ENCODE measurements around the gene ZNF467. TPM values are rescaled to one million over a fixed set of nuclear protein-coding genes. Genes with fewer than 3 reads are reported as not detected.

ZNF467 gene
- total RNA-seq, 1 experiment from 2014 or later, result 0.71 TPM

DNA sequence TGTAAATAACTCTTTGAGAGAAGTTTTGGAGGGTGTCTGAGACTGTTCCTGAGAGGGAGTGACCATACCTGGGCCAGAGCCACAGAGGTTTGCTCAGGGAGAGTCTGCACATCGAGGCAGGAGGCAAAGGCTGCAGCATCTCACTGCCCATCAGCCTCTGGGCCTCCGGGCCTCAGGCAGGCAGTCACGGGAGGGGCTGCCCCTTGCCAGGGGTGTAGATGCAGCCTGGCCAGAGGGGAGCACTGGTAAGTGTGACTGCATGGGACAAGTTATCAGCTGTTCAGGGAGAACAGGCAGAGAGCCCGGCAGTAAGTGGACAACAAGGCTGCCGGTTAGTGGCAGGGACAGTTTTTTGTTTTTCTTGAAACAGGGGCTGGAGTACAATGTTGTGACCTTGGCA is 55.9 kb downstream of the ZNF467 start:
- Histone ChIP-seq H3K4me1 (ENCODE audit: low read length) (peaks cover 26% of the 10 kb centered on the region), H3K9ac (ENCODE audit: low read length) (no peak overlapping the region)

GRCh38 chr7:149716932-149717307 is 56.5 kb downstream of the ZNF467 start:
- no peaks in the 10 kb centered on the region for H3K36me3 ChIP-seq (ENCODE audit: insufficient read depth, low read length)
- H3K9me2 ChIP-seq (replicated peaks; ENCODE audit: insufficient read depth, low read length), result no peaks in the 10 kb centered on the region
- DNase-seq, result no peak
- no peak overlapping the region for H2AFZ ChIP-seq (ENCODE audit: low read length)
- peak overlapping the region; percentile 91 for H3K4me2 ChIP-seq (ENCODE audit: low read depth, low read length, poor library complexity, severe bottlenecking)
- H3K27me3 ChIP-seq (ENCODE audit: low read length), result no peaks in the 10 kb centered on the region
- H3K9ac ChIP-seq (ENCODE audit: low read length), result peak overlapping the region; percentile 94; the same call in 1 of the 2 replicates
- H3K4me3 ChIP-seq (ENCODE audit: low read length), result no peak overlapping the region
- H3K9me3 ChIP-seq (ENCODE audit: low read length), result no peaks in the 10 kb centered on the region
- H4K20me1 ChIP-seq (ENCODE audit: insufficient read depth, low read depth, low read length), result no peaks in the 10 kb centered on the region
- H3K27ac ChIP-seq (ENCODE audit: low read length), result no peak overlapping the region
- H3K4me1 ChIP-seq (ENCODE audit: low read length), result peaks cover 26% of the 10 kb centered on the region
- H3K79me2 ChIP-seq (ENCODE audit: low read length), result peaks cover 40% of the 10 kb centered on the region

More for the DNA sequence above, 55.9 kb downstream of the ZNF467 start:
- Histone ChIP-seq H3K4me3 (ENCODE audit: low read length) (no peak overlapping the region), H3K9me2 (replicated peaks; ENCODE audit: insufficient read depth, low read length) (no peaks in the 10 kb centered on the region), H2AFZ (ENCODE audit: low read length) (no peak overlapping the region), H3K27me3 (ENCODE audit: low read length) (no peaks in the 10 kb centered on the region), H3K9me3 (ENCODE audit: low read length) (no peaks in the 10 kb centered on the region), H3K27ac (ENCODE audit: low read length) (no peak overlapping the region), H4K20me1 (ENCODE audit: insufficient read depth, low read depth, low read length) (no peaks in the 10 kb centered on the region), H3K79me2 (ENCODE audit: low read length) (peaks cover 40% of the 10 kb centered on the region), H3K36me3 (ENCODE audit: insufficient read depth, low read length) (no peaks in the 10 kb centered on the region), H3K4me2 (ENCODE audit: low read depth, low read length, poor library complexity, severe bottlenecking) (no peak overlapping the region)
- DNase-seq, result no peak

DNA sequence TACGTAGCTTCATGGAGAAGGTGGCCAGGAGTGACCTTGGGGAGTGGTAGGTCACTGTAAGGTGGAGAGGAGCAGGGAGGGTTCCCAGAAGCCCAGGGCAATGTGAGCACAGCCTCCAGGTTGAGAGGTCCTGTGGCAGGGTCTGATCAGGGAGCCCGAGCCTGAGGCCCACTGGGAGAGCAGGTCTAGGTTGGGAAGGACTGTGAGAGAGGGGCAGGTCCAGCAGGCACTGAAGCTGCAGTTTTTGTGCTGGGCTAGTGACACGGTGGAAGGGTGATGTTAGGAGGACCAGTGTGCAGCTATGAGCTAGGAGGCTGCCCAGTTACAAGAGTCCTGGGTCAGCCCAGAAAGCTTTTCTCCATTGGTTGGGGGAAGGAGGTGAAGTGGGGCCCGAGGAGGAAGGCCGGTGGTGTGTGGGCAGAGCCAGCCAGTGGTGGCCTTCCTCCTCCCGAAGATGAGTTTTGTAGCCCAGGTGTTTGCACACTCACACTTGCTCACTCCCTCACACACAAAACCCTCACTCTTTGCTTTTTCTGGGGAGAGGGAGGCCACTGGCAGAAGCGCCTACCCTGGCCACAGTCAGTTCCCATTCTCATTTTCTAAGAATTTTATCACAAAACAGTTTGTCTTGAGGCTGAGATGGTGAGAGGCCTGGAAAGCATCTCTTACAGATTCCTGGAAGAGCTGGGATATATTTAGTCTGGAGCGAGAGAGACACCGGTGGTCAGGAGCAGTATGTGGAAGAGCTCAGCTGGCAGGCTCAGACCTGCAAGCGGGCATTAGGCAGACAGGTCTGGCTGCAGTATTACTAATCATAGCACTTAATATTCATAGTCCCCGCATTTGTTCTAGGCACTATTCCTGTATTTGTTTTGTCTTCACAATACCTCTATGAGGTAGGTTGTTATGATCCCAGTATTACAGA is 57.1 kb downstream of the ZNF467 start:
- Histone ChIP-seq H3K9ac (ENCODE audit: low read length) (peak overlapping the region; percentile 94), H3K79me2 (ENCODE audit: low read length) (peaks cover 40% of the 10 kb centered on the region), H3K27me3 (ENCODE audit: low read length) (no peaks in the 10 kb centered on the region), H3K36me3 (ENCODE audit: insufficient read depth, low read length) (no peaks in the 10 kb centered on the region), H3K9me2 (replicated peaks; ENCODE audit: insufficient read depth, low read length) (no peaks in the 10 kb centered on the region), H4K20me1 (ENCODE audit: insufficient read depth, low read depth, low read length) (no peaks in the 10 kb centered on the region), H2AFZ (ENCODE audit: low read length) (no peak overlapping the region), H3K4me2 (ENCODE audit: low read depth, low read length, poor library complexity, severe bottlenecking) (peak overlapping the region; percentile 91), H3K4me3 (ENCODE audit: low read length) (peak overlapping the region; percentile 89), H3K9me3 (ENCODE audit: low read length) (peaks cover 4% of the 10 kb centered on the region; the same call in 1 of the 2 replicates), H3K27ac (ENCODE audit: low read length) (no peak overlapping the region), H3K4me1 (ENCODE audit: low read length) (peaks cover 26% of the 10 kb centered on the region)
- no peak for DNase-seq

GRCh38 chr7:149715476-149715875 is 57.9 kb downstream of the ZNF467 start:
- Histone ChIP-seq H3K27ac (ENCODE audit: low read length) (no peak overlapping the region), H3K4me2 (ENCODE audit: low read depth, low read length, poor library complexity, severe bottlenecking) (peak overlapping the region; percentile 91), H3K9me3 (ENCODE audit: low read length) (peaks cover 6% of the 10 kb centered on the region; the same call in 1 of the 2 replicates), H3K79me2 (ENCODE audit: low read length) (peaks cover 40% of the 10 kb centered on the region), H3K9me2 (replicated peaks; ENCODE audit: insufficient read depth, low read length) (no peaks in the 10 kb centered on the region), H3K9ac (ENCODE audit: low read length) (peak overlapping the region; percentile 94), H3K4me3 (ENCODE audit: low read length) (peak overlapping the region; percentile 89), H2AFZ (ENCODE audit: low read length) (no peak overlapping the region; the same call in 1 of the 2 replicates), H3K27me3 (ENCODE audit: low read length) (no peaks in the 10 kb centered on the region), H3K36me3 (ENCODE audit: insufficient read depth, low read length) (no peaks in the 10 kb centered on the region), H3K4me1 (ENCODE audit: low read length) (peaks cover 26% of the 10 kb centered on the region), H4K20me1 (ENCODE audit: insufficient read depth, low read depth, low read length) (no peaks in the 10 kb centered on the region)
- DNase-seq, result no peak

DNA sequence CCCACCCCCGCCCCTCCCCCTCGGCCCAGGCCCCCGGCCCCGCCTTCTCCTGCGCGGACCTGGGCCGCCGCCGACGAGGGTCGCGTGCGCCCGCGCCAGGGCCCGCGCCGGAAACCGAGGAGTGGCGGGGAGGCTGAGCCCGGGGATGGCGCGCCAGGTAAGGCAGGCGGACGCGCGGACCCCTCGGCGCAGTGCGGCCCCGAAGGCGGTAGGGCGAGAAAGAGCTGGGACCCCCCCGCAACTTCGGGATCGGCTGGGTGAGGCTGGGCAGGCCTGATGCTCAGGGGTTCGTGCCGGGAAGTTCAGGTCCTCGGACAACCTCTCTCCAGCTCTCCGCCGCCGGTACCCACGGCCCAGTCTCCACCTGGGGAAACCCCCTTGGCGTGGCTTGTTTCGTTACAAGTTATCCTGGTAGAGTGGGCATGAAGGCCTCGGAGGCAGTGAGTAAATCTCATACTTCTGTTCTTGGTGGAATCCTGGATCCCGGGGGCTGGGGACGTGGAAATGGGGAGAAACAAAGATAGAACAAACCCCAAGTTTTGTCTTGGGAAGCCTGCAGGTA is 58.4 kb downstream of the ZNF467 start:
- Histone ChIP-seq H4K20me1 (ENCODE audit: insufficient read depth, low read depth, low read length) (no peaks in the 10 kb centered on the region), H3K4me2 (ENCODE audit: low read depth, low read length, poor library complexity, severe bottlenecking) (peak overlapping the region; percentile 91), H3K27ac (ENCODE audit: low read length) (no peak overlapping the region; the same call in 1 of the 2 replicates), H3K27me3 (ENCODE audit: low read length) (no peaks in the 10 kb centered on the region), H2AFZ (ENCODE audit: low read length) (peak overlapping the region; percentile 88; the same call in 1 of the 2 replicates), H3K9me2 (replicated peaks; ENCODE audit: insufficient read depth, low read length) (no peaks in the 10 kb centered on the region), H3K9me3 (ENCODE audit: low read length) (peaks cover 6% of the 10 kb centered on the region; the same call in 1 of the 2 replicates), H3K79me2 (ENCODE audit: low read length) (peaks cover 40% of the 10 kb centered on the region), H3K36me3 (ENCODE audit: insufficient read depth, low read length) (no peaks in the 10 kb centered on the region), H3K4me3 (ENCODE audit: low read length) (peak overlapping the region; percentile 89), H3K4me1 (ENCODE audit: low read length) (peaks cover 23% of the 10 kb centered on the region), H3K9ac (ENCODE audit: low read length) (peak overlapping the region; percentile 94)
- DNase-seq, result no peak

Other genes with a start within 250 kb of the ZNF467 start
- 9.2 and 12.2 TPM in 2 replicates for gene ZNF862, start 64.8 kb upstream of the ZNF467 start, total RNA-seq (2014; rRNA removed; shearing (Covaris generic); ENCODE audit: low replicate concordance)
- gene ATP6V0E2, start 100.4 kb upstream of the ZNF467 start, total RNA-seq (2014; rRNA removed; shearing (Covaris generic); ENCODE audit: low replicate concordance), result 14.1 and 17.7 TPM in 2 replicates